ENCODE data around the gene SLC9A1. TPM values are rescaled to one million over a fixed set of nuclear protein-coding genes. Genes with fewer than 3 reads are reported as not detected.

The SLC9A1 gene
- total RNA-seq, 2 donors from 2014 or later, result 12.3 to 36.3 TPM

DNA sequence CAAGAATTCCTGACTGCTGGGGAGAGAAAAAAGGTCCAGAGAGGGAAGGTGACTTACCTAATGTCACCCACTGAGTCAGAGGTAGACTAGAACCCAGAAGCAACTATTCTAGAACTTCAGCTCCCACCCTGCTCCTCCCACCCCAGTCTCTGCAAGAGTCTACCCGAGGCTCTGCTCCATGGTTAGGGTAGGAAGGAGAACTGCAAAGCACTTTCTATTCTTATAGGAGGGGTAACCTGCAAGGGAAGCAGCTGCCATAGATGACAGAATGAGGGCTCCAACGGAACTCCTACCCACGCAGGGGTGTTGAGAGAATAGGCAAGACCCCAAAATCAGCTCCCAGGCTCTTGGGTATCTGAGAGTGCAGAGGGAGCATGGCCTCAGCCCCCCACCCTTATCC is 4.3 kb downstream of the SLC9A1 start:
- no peaks in the 10 kb centered on the region for H3K27me3 ChIP-seq (replicated peaks; ENCODE audit: insufficient read depth)
- no peaks in the 10 kb centered on the region for H3K36me3 ChIP-seq
- TF ChIP-seq, protein P1, sequence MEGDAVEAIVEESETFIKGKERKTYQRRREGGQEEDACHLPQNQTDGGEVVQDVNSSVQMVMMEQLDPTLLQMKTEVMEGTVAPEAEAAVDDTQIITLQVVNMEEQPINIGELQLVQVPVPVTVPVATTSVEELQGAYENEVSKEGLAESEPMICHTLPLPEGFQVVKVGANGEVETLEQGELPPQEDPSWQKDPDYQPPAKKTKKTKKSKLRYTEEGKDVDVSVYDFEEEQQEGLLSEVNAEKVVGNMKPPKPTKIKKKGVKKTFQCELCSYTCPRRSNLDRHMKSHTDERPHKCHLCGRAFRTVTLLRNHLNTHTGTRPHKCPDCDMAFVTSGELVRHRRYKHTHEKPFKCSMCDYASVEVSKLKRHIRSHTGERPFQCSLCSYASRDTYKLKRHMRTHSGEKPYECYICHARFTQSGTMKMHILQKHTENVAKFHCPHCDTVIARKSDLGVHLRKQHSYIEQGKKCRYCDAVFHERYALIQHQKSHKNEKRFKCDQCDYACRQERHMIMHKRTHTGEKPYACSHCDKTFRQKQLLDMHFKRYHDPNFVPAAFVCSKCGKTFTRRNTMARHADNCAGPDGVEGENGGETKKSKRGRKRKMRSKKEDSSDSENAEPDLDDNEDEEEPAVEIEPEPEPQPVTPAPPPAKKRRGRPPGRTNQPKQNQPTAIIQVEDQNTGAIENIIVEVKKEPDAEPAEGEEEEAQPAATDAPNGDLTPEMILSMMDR (IDR thresholded peaks at IDR 0.05), result no peak
- H3K4me3 ChIP-seq, result no peak overlapping the region
- ATAC-seq (ENCODE audit: insufficient number of reproducible peaks, low FRiP score, low read depth) (no peak), DNase-seq (ENCODE audit: low spot score) (no peak)
- H3K4me1 ChIP-seq (ENCODE audit: control insufficient read depth in 1 of 2, low read depth in 2 of 2), result peaks cover 41 to 75% of the 10 kb centered on the region in 2 donors
- no peak overlapping the region for H3K27ac ChIP-seq
- H3K9me3 ChIP-seq, result no peaks in the 10 kb centered on the region

DNA sequence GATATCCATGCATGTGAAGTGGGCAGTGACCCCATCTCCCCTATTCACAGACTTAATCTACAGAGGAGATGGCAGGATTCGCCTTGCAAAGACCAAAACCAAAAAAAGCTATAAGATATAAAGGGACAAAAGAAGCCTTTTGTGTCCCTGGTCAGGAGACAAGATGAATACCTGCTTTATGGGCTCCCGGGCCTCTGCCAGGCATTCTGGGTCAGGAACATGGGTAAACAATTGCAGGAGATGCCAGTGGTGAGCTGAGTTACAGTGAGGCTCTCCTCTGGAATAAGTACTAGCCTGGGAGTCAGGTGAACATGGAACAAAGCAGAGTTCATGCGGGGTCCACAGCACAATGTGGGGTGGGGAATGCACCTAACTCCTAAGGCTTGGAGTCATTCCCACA is 4.7 kb downstream of the SLC9A1 start:
- no peak overlapping the region for H3K27ac ChIP-seq

DNA sequence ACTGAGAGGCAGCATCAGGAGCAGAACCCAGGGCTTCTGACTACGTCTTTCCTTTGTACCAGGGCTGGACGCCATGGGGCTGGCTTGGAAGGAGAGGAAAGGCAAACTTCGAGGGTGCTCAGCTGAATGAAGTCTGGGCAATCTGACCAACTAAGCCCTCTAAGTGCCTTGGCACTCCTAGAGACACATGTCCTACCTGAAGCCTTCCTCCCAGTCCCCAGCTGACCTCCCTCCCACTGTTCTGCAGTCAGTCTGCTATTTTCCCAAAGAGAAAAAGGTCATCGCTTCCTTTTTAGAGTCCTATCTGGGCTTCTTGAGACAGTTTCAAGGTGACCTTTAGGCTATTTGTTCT is 5.2 kb downstream of the SLC9A1 start:
- Histone ChIP-seq H3K9me3 (no peaks in the 10 kb centered on the region), H3K4me3 (no peak overlapping the region), H3K27ac (peak overlapping the region in 1 of 2 donors; percentile 4), H3K36me3 (no peaks in the 10 kb centered on the region), H3K4me1 (ENCODE audit: control insufficient read depth in 1 of 2, low read depth in 2 of 2) (peaks cover 44 to 80% of the 10 kb centered on the region in 2 donors), H3K27me3 (replicated peaks; ENCODE audit: insufficient read depth) (no peaks in the 10 kb centered on the region)
- DNase-seq (ENCODE audit: low spot score) (no peak), ATAC-seq (ENCODE audit: insufficient number of reproducible peaks, low FRiP score, low read depth) (no peak)
- TF ChIP-seq, protein P1 (IDR thresholded peaks at IDR 0.05), result no peak

More for the DNA sequence above, 4.7 kb downstream of the SLC9A1 start:
- H3K4me1 ChIP-seq (ENCODE audit: control insufficient read depth in 1 of 2, low read depth in 2 of 2), result peaks cover 44 to 76% of the 10 kb centered on the region in 2 donors
- DNase-seq (ENCODE audit: low spot score), result no peak
- no peak overlapping the region for H3K4me3 ChIP-seq
- TF ChIP-seq, protein P1 (IDR thresholded peaks at IDR 0.05), result no peak
- ATAC-seq (ENCODE audit: insufficient number of reproducible peaks, low FRiP score, low read depth), result no peak
- no peaks in the 10 kb centered on the region for H3K36me3 ChIP-seq
- no peaks in the 10 kb centered on the region for H3K27me3 ChIP-seq (replicated peaks; ENCODE audit: insufficient read depth)
- H3K9me3 ChIP-seq, result no peaks in the 10 kb centered on the region

DNA sequence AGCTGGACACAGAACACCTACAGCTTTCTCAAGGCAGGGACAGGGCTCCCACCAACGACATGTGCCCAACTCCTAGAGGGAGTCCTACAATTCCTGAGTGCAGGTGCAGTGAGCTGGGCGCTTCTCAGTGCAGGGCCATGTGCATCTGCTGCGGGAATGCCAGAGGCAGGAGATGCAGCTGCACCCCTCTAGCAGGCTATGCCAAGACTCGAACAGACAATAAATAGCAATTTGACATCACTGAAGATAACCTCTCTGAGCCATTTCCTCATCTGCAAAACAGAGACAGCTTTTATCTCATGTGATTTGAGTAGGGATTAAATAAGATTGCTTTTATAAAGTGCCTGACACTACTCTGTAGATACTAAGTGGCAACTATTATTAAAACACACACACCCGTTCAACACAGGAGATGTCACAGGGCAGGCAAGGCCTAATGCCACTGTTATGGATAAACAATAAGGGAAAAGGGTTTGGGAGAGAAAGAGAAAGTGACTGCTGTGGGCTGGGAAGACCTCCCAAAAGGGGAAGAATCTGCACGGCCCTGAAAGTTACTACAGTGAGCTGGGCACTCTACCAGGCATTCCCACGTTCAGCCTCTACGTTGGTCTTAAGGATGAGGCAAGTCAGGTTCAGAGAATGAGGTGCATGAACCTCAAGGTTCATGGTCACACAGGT is 5.7 kb downstream of the SLC9A1 start:
- Histone ChIP-seq H3K9me3 (no peaks in the 10 kb centered on the region), H3K4me3 (no peak overlapping the region), H3K27me3 (replicated peaks; ENCODE audit: insufficient read depth) (no peaks in the 10 kb centered on the region), H3K27ac (peak overlapping the region in 1 of 2 donors; percentile 4), H3K4me1 (ENCODE audit: control insufficient read depth in 1 of 2, low read depth in 2 of 2) (peaks cover 42 to 80% of the 10 kb centered on the region in 2 donors), H3K36me3 (peaks cover 2% of the 10 kb centered on the region)
- ATAC-seq (ENCODE audit: insufficient number of reproducible peaks, low FRiP score, low read depth) (no peak), DNase-seq (ENCODE audit: low spot score) (no peak)
- TF ChIP-seq, protein P1 (IDR thresholded peaks at IDR 0.05), result no peak

DNA sequence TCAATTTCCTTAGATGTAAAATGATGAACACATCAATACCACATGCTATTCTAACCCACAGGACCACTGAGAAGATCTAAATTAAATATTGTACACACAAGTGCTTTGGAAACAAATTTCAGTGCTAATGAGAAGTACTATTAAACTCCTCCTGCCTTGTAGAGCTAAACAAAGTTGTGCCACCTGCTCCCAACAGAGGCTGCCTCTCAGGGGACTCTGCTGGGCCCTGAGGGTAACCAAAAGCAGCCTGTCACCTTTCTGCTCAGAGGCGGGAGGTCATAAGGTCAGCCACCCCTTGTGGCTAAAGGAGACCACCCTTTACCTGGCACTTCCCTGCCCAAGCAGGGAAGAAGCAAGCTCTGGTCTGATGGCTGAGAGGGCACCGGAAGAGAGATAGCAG is 6.3 kb downstream of the SLC9A1 start:
- H3K4me1 ChIP-seq (ENCODE audit: control insufficient read depth in 1 of 2, low read depth in 2 of 2), result peaks cover 36 to 74% of the 10 kb centered on the region in 2 donors
- no peak for ATAC-seq (ENCODE audit: insufficient number of reproducible peaks, low FRiP score, low read depth)

More for the DNA sequence above, 6.3 kb downstream of the SLC9A1 start:
- TF ChIP-seq, protein P1 (IDR thresholded peaks at IDR 0.05), result no peak
- no peak for DNase-seq (ENCODE audit: low spot score)
- peaks cover 2% of the 10 kb centered on the region for H3K36me3 ChIP-seq
- H3K27me3 ChIP-seq (replicated peaks; ENCODE audit: insufficient read depth), result no peaks in the 10 kb centered on the region
- no peaks in the 10 kb centered on the region for H3K9me3 ChIP-seq
- H3K4me3 ChIP-seq, result no peak overlapping the region
- no peak overlapping the region for H3K27ac ChIP-seq
